Measurements from ENCODE around the gene ATAD3B.
"Not testable (repeated sequence)": the region's sequence is repeated elsewhere in the genome, so short reads cannot be mapped to it uniquely, and the experiment has no call there.

DNA sequence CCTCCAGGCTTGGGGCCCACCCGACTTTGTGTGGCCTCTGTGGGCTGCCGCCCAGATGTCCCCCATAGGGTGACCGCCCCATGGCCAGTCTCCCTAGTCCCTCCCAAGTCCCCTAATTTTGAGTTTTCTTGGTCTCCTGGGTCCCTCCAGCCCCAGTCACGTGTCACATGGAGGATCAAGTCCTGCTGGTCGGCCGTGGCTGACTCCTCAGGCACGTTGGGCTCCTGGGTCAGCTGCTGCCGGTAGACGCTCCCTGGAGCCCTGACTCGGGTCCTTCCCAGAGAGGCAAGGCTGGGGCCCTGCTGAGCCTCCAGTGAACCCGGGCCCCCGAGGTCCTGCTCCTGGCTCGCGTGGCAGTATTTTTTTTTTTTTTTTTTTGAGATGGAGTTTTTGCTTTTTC, 11.9 kb upstream of the ATAD3B start:
- TF ChIP-seq, protein P1, sequence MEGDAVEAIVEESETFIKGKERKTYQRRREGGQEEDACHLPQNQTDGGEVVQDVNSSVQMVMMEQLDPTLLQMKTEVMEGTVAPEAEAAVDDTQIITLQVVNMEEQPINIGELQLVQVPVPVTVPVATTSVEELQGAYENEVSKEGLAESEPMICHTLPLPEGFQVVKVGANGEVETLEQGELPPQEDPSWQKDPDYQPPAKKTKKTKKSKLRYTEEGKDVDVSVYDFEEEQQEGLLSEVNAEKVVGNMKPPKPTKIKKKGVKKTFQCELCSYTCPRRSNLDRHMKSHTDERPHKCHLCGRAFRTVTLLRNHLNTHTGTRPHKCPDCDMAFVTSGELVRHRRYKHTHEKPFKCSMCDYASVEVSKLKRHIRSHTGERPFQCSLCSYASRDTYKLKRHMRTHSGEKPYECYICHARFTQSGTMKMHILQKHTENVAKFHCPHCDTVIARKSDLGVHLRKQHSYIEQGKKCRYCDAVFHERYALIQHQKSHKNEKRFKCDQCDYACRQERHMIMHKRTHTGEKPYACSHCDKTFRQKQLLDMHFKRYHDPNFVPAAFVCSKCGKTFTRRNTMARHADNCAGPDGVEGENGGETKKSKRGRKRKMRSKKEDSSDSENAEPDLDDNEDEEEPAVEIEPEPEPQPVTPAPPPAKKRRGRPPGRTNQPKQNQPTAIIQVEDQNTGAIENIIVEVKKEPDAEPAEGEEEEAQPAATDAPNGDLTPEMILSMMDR (IDR thresholded peaks at IDR 0.05; ENCODE audit: poor library complexity, severe bottlenecking), result not testable (repeated sequence)
- TF ChIP-seq POLR2AphosphoS5 (IDR thresholded peaks at IDR 0.05); MXI1 (conservative IDR thresholded peaks at IDR 0.05; ENCODE audit: poor library complexity, severe bottlenecking); SMC3 (conservative IDR thresholded peaks at IDR 0.05; ENCODE audit: poor library complexity); EP300 (conservative IDR thresholded peaks at IDR 0.05; ENCODE audit: poor library complexity, severe bottlenecking); EZH2 (IDR thresholded peaks at IDR 0.05; ENCODE audit: borderline replicate concordance, insufficient read depth, low read length, poor library complexity, severe bottlenecking); REST (IDR thresholded peaks at IDR 0.05; ENCODE audit: borderline replicate concordance); TAF1 (IDR thresholded peaks at IDR 0.05; ENCODE audit: low read depth); RAD21 (conservative IDR thresholded peaks at IDR 0.05): not testable (repeated sequence)
